ENCODE measurements around the gene CEP72. TPM values are rescaled to one million over a fixed set of nuclear protein-coding genes. Genes with fewer than 3 reads are reported as not detected.
"Not testable (repeated sequence)": the region's sequence is repeated elsewhere in the genome, so short reads cannot be mapped to it uniquely, and the experiment has no call there.

Gene CEP72
- total RNA-seq, 1 experiment from 2014 or later: 16.4 TPM

GRCh38 chr5:684751-685216 lies 72.6 kb downstream of the CEP72 start:
- Mint-ChIP-seq H3K36me3 (ENCODE audit: insufficient read depth, unreplicated experiment) (no peaks in the 10 kb centered on the region), H3K27ac (ENCODE audit: low read depth, unreplicated experiment) (no peak overlapping the region), H3K4me1 (ENCODE audit: insufficient read depth, unreplicated experiment) (no peaks in the 10 kb centered on the region), H3K9me3 (ENCODE audit: unreplicated experiment) (no peaks in the 10 kb centered on the region), H3K4me3 (ENCODE audit: unreplicated experiment) (no peak overlapping the region), H3K27me3 (ENCODE audit: insufficient read depth, unreplicated experiment) (no peaks in the 10 kb centered on the region)
- no peak for DNase-seq (ENCODE audit: unreplicated experiment)
- ChIA-PET POLR2A (no interaction called here), CTCF (interaction anchor here (0.6 kb wide), 1 partner anchor 191 kb away, joined by 3 read pairs; no protein-coding TSS in a partner anchor)
- intact Hi-C loops (cut with micrococcal nuclease): no loop called here
- TF ChIP-seq CTCF (IDR thresholded peaks at IDR 0.05; ENCODE audit: unreplicated experiment): no peak
- BruUV-seq (replicated peaks): no TSS peak

- CTCF ChIA-PET: interaction anchor here (0.6 kb wide), 1 partner anchor 190 kb away, joined by 3 read pairs; no protein-coding TSS in a partner anchor
- DNase-seq (ENCODE audit: unreplicated experiment): no peak
- Mint-ChIP-seq H3K4me1 (ENCODE audit: insufficient read depth, unreplicated experiment) (no peaks in the 10 kb centered on the region), H3K27me3 (ENCODE audit: insufficient read depth, unreplicated experiment) (no peaks in the 10 kb centered on the region), H3K9me3 (ENCODE audit: unreplicated experiment) (no peaks in the 10 kb centered on the region), H3K4me3 (ENCODE audit: unreplicated experiment) (no peak overlapping the region), H3K36me3 (ENCODE audit: insufficient read depth, unreplicated experiment) (no peaks in the 10 kb centered on the region), H3K27ac (ENCODE audit: low read depth, unreplicated experiment) (no peak overlapping the region)
- no TSS peak for BruUV-seq (replicated peaks)
- POLR2A ChIA-PET: no interaction called here
- TF ChIP-seq CTCF (IDR thresholded peaks at IDR 0.05; ENCODE audit: unreplicated experiment): no peak
- intact Hi-C loops (cut with micrococcal nuclease): no loop called here
Observed at GRCh38 chr5:685262-686171, 73.4 kb downstream of the CEP72 start.

GRCh38 chr5:686172-686523 lies 74.0 kb downstream of the CEP72 start:
- DNase-seq (ENCODE audit: unreplicated experiment); BruUV-seq (replicated peaks); H3K9me3 Mint-ChIP-seq (ENCODE audit: unreplicated experiment); H3K4me3 Mint-ChIP-seq (ENCODE audit: unreplicated experiment); CTCF ChIA-PET; H3K36me3 Mint-ChIP-seq (ENCODE audit: insufficient read depth, unreplicated experiment); intact Hi-C loops (cut with micrococcal nuclease); H3K27ac Mint-ChIP-seq (ENCODE audit: low read depth, unreplicated experiment); H3K4me1 Mint-ChIP-seq (ENCODE audit: insufficient read depth, unreplicated experiment); H3K27me3 Mint-ChIP-seq (ENCODE audit: insufficient read depth, unreplicated experiment); POLR2A ChIA-PET: not testable (repeated sequence)

GRCh38 chr5:686936-687335 lies 74.8 kb downstream of the CEP72 start:
- DNase-seq (ENCODE audit: unreplicated experiment); BruUV-seq (replicated peaks); intact Hi-C loops (cut with micrococcal nuclease); H3K9me3 Mint-ChIP-seq (ENCODE audit: unreplicated experiment); H3K36me3 Mint-ChIP-seq (ENCODE audit: insufficient read depth, unreplicated experiment); POLR2A ChIA-PET; H3K4me3 Mint-ChIP-seq (ENCODE audit: unreplicated experiment); H3K4me1 Mint-ChIP-seq (ENCODE audit: insufficient read depth, unreplicated experiment); CTCF ChIA-PET; H3K27me3 Mint-ChIP-seq (ENCODE audit: insufficient read depth, unreplicated experiment); H3K27ac Mint-ChIP-seq (ENCODE audit: low read depth, unreplicated experiment): not testable (repeated sequence)

- H3K9me3 Mint-ChIP-seq (ENCODE audit: unreplicated experiment); H3K27me3 Mint-ChIP-seq (ENCODE audit: insufficient read depth, unreplicated experiment); H3K36me3 Mint-ChIP-seq (ENCODE audit: insufficient read depth, unreplicated experiment); H3K27ac Mint-ChIP-seq (ENCODE audit: low read depth, unreplicated experiment); CTCF ChIA-PET; DNase-seq (ENCODE audit: unreplicated experiment); POLR2A ChIA-PET; H3K4me1 Mint-ChIP-seq (ENCODE audit: insufficient read depth, unreplicated experiment); intact Hi-C loops (cut with micrococcal nuclease); BruUV-seq (replicated peaks); H3K4me3 Mint-ChIP-seq (ENCODE audit: unreplicated experiment): not testable (repeated sequence)
Observed at GRCh38 chr5:688348-689010, 76.3 kb downstream of the CEP72 start.

GRCh38 chr5:690293-690692 lies 78.2 kb downstream of the CEP72 start:
- BruUV-seq (replicated peaks); H3K27me3 Mint-ChIP-seq (ENCODE audit: insufficient read depth, unreplicated experiment); CTCF ChIA-PET; DNase-seq (ENCODE audit: unreplicated experiment); H3K36me3 Mint-ChIP-seq (ENCODE audit: insufficient read depth, unreplicated experiment); H3K9me3 Mint-ChIP-seq (ENCODE audit: unreplicated experiment); H3K27ac Mint-ChIP-seq (ENCODE audit: low read depth, unreplicated experiment); H3K4me3 Mint-ChIP-seq (ENCODE audit: unreplicated experiment); POLR2A ChIA-PET; H3K4me1 Mint-ChIP-seq (ENCODE audit: insufficient read depth, unreplicated experiment); intact Hi-C loops (cut with micrococcal nuclease): not testable (repeated sequence)

- H3K4me1 Mint-ChIP-seq (ENCODE audit: insufficient read depth, unreplicated experiment); H3K27me3 Mint-ChIP-seq (ENCODE audit: insufficient read depth, unreplicated experiment); H3K27ac Mint-ChIP-seq (ENCODE audit: low read depth, unreplicated experiment); intact Hi-C loops (cut with micrococcal nuclease); POLR2A ChIA-PET; CTCF ChIA-PET; H3K9me3 Mint-ChIP-seq (ENCODE audit: unreplicated experiment); H3K4me3 Mint-ChIP-seq (ENCODE audit: unreplicated experiment); BruUV-seq (replicated peaks); H3K36me3 Mint-ChIP-seq (ENCODE audit: insufficient read depth, unreplicated experiment); DNase-seq (ENCODE audit: unreplicated experiment): not testable (repeated sequence)
Observed at GRCh38 chr5:691049-691448, 78.9 kb downstream of the CEP72 start.
